GM18868 (cell line): ENCODE data around the gene HSPB6.

Experiments
- ATAC-seq: cut with Tn5 transposase; IDR thresholded peaks from one replicate; pipeline ENCODE4 v1.9.1; 2021; ENCODE audit warnings: mild to moderate bottlenecking, moderate library complexity; ENCODE audit not compliant: unreplicated experiment

Gene HSPB6

DNA sequence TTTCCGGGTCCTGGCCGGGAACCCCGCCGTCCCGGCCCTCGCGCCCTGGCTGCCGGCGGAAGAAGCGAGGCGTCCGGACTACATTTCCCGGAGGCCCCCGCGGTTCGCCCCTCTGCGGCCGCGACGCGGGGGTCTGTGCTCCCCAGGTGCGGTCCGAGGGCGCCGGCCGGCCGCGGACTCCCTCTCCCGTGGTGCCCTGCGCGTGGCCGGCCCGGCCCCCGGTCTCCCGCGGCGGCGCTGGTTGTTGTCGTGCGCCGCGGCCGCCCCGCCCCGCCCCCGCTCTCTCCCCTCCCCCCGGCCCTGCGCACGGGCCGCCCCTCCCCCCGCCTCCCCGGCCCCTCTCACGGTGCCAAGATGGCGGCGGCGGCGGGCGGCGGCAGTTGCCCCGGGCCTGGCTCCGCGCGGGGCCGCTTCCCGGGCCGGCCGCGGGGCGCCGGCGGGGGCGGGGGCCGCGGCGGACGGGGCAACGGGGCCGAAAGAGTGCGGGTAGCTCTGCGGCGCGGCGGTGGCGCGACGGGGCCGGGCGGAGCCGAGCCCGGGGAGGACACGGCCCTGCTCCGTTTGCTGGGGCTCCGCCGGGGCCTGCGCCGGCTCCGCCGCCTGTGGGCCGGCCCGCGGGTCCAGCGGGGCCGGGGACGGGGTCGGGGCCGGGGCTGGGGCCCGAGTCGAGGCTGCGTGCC, 39.0 kb downstream of the HSPB6 start, which contains the start of gene KMT2B:
TSS of gene KMT2B (plus strand) at position 339 of the 680 bp plus-strand sequence. CDS start at position 355, 16 bp downstream.
- ATAC-seq: peak; percentile 41

DNA sequence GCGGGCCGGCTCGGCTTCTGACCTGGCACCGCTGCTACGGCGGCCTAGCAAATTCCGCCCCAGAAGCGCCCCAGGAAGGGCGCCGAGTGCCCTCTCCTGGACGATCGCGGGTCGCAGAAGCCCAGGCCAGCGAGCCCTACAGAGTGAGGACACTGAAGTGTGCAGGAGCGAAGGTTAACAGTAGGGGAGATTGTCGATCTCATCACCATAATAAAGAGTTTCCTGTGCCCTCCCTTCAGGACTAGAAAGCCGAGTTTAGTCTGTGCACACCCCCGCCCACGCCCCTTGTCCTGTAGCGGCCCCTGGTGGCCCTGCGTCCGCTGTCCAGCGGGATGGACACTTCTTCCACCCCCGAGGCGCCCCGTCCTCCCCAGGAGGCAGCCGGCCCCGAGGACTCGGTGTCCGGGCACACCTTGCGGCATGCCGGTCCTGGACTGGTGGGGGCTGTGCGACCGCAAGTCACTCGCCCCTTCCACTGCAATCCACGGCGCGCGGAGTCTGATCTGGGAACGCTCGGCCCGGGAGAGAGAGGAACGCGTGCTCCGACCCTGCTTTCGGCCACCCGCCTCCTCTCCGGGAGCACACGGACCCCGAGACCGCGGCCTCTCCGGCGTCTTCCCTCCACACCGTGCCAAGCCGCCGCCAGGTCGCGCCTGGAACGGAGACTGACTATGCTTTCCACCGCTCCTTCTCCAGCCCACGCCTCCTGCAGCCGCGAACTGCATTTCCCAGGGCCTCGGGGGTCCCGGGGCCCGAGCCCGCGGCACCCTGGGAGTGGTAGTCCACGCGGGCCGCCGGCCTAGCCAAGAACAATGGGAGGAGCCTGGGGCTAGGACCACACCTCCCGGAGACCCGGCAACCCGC, 39.8 kb downstream of the HSPB6 start:
- peak; percentile 65 for ATAC-seq

DNA sequence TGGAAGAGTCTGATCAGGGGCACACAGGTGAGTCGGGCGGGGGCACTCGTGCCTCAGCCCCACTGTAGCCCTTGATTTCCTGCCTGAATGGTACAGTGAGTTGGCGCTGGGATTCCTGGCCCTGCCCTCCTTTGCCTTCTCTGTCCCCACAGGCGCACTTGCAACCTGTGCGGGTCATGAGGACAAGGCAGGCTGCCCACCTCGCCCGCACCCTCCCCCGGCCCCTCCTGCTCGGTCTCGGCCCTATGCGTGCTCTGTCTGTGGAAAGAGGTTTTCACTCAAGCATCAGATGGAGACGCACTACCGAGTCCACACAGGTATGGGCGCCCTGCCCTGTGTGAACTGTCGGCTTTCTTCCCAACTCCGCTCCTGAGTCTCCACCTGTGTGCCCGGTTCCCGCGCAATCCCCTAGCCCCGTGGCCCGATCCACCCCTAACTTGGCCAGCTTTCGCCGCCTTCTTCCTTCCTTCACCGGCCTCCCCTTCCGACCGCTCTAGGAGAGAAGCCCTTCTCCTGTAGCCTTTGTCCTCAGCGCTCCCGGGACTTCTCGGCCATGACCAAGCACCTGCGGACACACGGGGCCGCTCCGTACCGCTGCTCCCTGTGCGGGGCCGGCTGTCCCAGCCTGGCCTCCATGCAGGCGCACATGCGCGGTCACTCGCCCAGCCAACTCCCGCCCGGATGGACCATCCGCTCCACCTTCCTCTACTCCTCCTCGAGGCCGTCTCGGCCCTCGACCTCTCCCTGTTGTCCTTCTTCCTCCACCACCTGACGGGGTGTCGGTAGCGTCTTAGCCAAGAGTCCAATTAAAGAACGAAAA, 40.6 kb downstream of the HSPB6 start:
- no peak for ATAC-seq

DNA sequence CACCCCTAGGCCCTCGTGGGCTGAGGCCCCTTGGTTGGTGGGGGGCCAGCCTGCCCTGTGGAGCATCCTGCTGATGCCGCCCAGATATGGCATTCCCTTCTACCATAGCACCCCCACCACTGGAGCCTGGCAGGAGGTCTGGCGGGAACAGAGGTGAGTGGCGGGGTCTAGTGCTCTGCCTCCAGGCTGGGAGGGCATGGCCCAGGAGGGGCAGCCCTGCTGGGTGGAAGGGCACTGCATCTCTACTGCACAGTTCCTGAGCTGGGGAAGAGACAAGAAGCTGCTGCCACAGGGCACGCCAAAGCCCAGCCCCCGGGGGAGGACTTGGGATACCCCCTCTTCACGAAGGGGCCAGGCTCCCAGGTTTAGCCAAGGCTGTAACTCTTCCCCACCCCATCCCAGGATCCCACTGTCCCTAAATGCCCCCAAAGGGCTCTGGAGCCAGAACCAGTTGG, 41.4 kb downstream of the HSPB6 start:
- no peak for ATAC-seq

DNA sequence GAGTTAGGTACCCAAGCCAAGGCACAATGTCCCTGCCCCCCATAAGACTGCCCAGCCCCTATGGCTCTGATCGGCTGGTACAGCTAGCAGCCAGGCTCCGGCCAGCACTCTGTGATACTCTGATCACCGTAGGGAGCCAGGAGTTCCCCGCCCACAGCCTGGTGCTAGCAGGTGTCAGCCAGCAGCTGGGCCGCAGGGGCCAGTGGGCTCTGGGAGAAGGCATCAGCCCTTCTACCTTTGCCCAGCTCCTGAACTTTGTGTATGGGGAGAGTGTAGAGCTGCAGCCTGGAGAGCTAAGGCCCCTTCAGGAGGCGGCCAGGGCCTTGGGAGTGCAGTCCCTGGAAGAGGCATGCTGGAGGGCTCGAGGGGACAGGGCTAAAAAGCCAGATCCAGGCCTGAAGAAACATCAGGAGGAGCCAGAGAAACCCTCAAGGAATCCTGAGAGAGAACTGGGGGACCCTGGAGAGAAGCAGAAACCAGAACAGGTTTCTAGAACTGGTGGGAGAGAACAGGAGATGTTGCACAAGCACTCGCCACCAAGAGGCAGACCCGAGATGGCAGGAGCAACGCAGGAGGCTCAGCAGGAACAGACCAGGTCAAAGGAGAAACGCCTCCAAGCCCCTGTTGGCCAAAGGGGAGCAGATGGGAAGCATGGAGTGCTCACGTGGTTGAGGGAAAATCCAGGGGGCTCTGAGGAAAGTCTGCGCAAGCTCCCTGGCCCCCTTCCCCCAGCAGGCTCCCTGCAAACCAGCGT, 42.1 kb downstream of the HSPB6 start:
- no peak for ATAC-seq

DNA sequence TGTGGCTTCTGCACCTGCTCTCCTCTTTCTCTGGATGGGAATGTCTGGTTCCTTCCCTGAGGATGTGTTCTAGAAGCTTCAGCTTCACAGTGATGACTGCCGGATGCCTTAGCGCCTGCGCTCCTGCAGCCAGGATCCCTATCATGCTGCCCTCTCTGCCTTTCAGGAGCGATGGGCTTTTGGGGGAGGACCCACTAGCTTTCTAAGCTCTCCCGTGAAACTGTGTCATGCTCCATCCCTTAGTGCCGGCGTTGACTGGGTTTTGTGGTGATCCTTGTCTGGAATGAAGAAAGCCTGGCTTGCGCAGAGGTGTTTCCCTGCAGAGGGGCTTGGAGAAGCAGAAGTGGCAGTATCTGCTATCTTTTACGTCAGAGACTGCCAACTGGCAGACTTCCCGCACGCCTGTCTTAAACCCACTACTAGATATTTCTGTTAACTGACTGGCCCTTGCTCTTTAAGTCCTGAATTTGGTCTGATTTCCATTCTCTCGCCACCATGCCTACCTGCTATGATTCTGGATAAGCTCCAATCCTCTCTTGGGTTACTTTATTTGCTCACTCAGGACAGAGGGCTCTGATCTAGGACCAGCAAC, 42.8 kb downstream of the HSPB6 start:
- no peak for ATAC-seq

DNA sequence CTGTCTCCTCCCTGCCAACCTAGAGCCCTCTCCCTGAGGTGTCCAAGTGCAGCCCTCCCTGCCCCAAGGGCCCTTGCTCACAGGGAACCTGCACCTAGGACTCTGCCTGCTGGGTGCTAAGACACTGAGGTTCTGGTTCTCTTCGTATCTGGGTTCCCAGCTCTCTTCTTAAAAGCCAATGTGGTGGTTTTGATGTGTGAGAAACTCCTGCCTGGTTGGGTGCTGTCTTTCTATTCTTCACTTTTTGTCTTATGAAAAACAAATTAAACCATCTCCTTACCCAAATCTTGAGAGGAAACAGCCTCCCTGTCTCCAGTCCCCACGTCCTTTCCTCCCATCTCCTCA, 43.4 kb downstream of the HSPB6 start:
- ATAC-seq: no peak

DNA sequence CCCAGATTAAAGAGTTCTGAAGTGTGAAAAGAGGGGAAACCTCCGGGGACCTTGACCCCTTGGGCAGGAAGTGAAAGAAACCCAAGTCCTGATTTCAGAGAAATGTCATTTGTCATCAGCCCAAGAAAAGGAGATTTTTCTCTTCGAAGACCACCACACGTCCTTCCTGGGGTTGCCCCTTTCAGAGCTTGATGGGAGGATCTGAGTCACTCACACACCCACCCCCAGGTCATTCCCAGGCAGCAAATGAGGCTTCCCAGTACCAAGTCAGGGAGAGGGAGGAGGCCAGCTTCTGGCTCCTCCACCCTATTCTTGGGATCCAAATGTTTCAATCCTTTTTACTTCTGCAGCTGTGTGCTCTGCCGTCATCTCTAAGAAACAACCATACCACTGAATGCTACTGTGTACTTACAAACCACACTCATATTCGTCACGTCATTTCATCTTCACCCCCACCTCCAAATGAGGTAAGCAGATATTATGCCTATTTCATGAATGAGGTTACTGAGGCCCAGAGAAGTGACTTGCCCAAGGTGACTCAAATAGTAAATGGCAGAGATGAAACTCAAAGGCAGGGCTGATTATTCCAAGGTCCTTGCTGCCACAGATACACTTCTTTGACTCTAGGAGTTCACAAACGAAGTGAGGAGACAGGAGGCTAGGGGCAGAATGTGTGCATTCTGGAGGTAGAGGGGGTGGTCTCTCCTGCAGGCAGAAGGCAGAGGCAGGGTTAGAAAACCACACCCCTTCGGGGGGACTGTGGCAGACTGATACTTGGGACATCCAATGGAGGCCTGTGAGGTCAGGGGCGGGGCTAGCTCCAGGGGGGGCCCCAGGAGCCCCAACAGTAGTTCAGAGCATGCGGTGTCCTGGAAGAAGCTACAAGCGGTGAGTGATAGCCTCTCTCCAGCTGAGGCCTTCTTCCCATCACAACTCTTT, 44.0 kb downstream of the HSPB6 start:
- no peak for ATAC-seq

DNA sequence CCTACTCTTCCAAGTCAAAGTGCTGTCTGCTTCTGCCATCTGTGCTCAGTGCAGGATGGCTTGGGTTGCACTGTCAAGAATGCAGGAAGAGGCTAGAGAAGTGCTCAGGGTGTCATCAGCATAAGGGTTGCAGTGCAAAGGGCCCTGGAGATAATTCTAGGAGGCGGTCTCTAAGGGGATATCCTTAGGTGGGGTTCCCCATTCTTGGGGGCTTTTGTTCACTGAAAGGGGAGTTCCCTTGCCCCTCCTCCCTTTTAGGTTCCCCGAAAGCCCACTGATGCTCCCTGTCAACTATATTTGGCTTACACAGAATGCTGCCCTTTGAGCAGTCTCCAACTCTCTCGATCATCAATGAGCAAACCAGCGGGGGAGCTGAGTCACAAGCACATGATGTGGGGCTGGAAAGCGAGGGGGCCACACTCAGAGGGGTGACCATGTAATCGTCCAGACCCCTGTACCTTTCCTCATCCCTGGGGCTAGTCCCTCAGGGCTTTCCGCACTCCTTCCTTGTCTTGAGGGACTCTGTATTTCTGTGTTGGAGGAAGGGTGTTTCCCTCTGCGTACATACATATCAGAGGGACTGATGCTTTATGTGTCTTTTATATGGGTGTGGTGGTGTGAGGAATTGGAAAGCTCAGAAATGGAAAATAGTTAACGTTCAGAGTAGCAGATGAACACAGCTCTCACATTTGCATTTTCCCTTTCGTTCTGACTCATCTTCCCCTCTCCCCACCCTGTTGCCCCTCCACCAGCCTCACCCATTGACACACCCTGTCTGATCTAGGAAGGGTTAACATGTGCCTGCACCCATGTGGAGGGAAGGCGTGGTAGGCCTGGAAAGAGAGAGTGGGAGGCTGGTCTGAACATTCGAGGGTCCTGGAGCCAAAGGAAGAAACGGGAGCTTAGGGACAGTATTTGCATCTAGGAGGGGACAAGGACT, 45.8 kb downstream of the HSPB6 start:
- ATAC-seq: peak; percentile 43

DNA sequence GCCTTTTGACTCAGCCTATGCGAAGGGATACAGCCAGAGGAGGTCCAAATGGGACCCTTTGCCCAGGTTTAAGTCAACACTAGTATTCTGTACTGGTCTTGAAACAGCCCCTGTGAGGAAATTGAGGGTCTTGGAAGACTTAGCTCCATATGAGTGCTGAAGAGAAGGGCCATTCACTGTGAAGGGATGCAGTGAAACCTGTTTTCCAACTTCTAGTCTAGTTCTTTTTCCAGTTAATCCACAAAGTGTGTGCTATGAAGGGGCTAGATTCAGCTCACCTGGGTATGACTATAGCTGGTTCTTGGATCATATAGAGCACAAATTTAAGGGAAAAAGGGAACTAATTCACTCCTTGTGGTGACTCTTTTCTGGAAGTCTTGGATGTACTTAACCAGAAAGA, 48.4 kb downstream of the HSPB6 start:
- ATAC-seq: no peak
